ENCODE measurements around the gene MCOLN3. TPM values are rescaled to one million over a fixed set of nuclear protein-coding genes. Genes with fewer than 3 reads are reported as not detected.

Gene MCOLN3
- total and polyA plus RNA-seq, 2 of the 4 experiments (the other 2 are of a cell fraction) = 0.03 TPM; not detected in 1

- no peak overlapping the region for H2BK15ac ChIP-seq (ENCODE audit: low read depth, low read length)
- no peak overlapping the region for H4K8ac ChIP-seq (ENCODE audit: low read depth in 2 of 2, low read length in 2 of 2)
- 80% methylated on average over 3 of the region's 5 CpGs; no CpG with 5 or more reads in 1 of the 2 experiments for whole genome bisulfite sequencing, 2 experiments (ENCODE audit: extremely low coverage in 2 of 2, insufficient read length in 1 of 2)
- H2AFZ ChIP-seq (replicated peaks; ENCODE audit: low read length, poor library complexity) = no peak overlapping the region
- no peak overlapping the region for H3K14ac ChIP-seq (replicated peaks; ENCODE audit: low read depth, low read length)
- BruUV-seq (replicated peaks) = no TSS peak
- CTCF ChIA-PET = interaction anchor here (0.7 to 1.7 kb wide), 6 partner anchors 9 to 84 kb away, joined by 3 to 31 read pairs (median 3); no protein-coding TSS in a partner anchor
- H3K9me3 ChIP-seq (ENCODE audit: control insufficient read depth, insufficient read depth, low read length) = no peaks in the 10 kb centered on the region
- H2BK20ac ChIP-seq (ENCODE audit: low read depth, low read length) = no peak overlapping the region
- H3K4me2 ChIP-seq (ENCODE audit: low read depth, low read length) = no peak overlapping the region
- H2AK5ac ChIP-seq (ENCODE audit: low read depth, low read length) = no peak overlapping the region
- H4K91ac ChIP-seq (ENCODE audit: insufficient read depth, low read depth, low read length) = no peak overlapping the region
- no peak overlapping the region for H4K5ac ChIP-seq (ENCODE audit: low read depth, low read length)
- in situ Hi-C loops (cut with MboI; ENCODE audit: low sequenced_read_pairs) (no loop called here), dilution Hi-C loops (cut with HindIII; ENCODE audit: low sequenced_read_pairs, unreplicated experiment) (no loop called here), intact Hi-C loops (cut with micrococcal nuclease) (loop anchor here (1.0 kb wide), 1 partner anchor 82 kb away; no protein-coding TSS in a partner anchor)
- H3K9me1 ChIP-seq (ENCODE audit: insufficient read depth, low read length) = no peaks in the 10 kb centered on the region
- peak; percentile 2 for DNase-seq
- H3K4ac ChIP-seq (ENCODE audit: low read depth, low read length) = no peak overlapping the region
- no peak overlapping the region for H2BK5ac ChIP-seq (ENCODE audit: low read depth, low read length, poor library complexity, severe bottlenecking)
- H3K4me1 ChIP-seq (ENCODE audit: control insufficient read depth, insufficient read depth, low read length) = no peaks in the 10 kb centered on the region
- H3K27ac ChIP-seq (ENCODE audit: insufficient read depth, low read length) = no peak overlapping the region
- peaks cover 14% of the 10 kb centered on the region for H3K27me3 ChIP-seq (ENCODE audit: control insufficient read depth, insufficient read depth, low read length)
- no peak overlapping the region for H3K9ac ChIP-seq (ENCODE audit: low read depth, low read length)
- H4K20me1 ChIP-seq (ENCODE audit: insufficient read depth, low read length) = no peaks in the 10 kb centered on the region
- no peaks in the 10 kb centered on the region for H3K36me3 ChIP-seq (ENCODE audit: control insufficient read depth, insufficient read depth, low read length)
- H3K56ac ChIP-seq (ENCODE audit: extremely low read depth, insufficient read depth, low read length) = no peak overlapping the region
- POLR2A ChIA-PET (ENCODE audit: unreplicated experiment) = interaction anchor here (0.7 kb wide), 1 partner anchor 82 kb away, joined by 4 read pairs; no protein-coding TSS in a partner anchor
- H2AK9ac ChIP-seq (replicated peaks; ENCODE audit: low read depth, low read length, poor library complexity) = no peak overlapping the region
- no peak overlapping the region for H3K18ac ChIP-seq (ENCODE audit: low read depth, low read length)
- peak; percentile 53; the same call in 1 of the 2 replicates for ATAC-seq (ENCODE audit: low read depth)
- no peak overlapping the region for H3K23ac ChIP-seq (ENCODE audit: low read depth, low read length)
- no peaks in the 10 kb centered on the region for H3K79me1 ChIP-seq (ENCODE audit: low read depth in 1 of 2, low read length in 2 of 2)
- H3K4me3 ChIP-seq (ENCODE audit: insufficient read depth, low read depth, low read length) = no peak overlapping the region
- TF ChIP-seq CHD1 (IDR thresholded peaks at IDR 0.05; ENCODE audit: low read depth, low read length) = no peak
- 0 out of 2 replicates have a peak, but pooled peaks have one; percentile 20 for TF ChIP-seq CTCF (conservative IDR thresholded peaks at IDR 0.05; ENCODE audit: low read depth, low read length)
- no peak overlapping the region for H2BK120ac ChIP-seq (ENCODE audit: low read depth, low read length)
These were observed 20.9 kb downstream of the MCOLN3 start for GRCh38 chr1:85027242-85027983.

All from IMR-90 (cell line).